ENCODE data around the gene RAD51AP2.

DNA sequence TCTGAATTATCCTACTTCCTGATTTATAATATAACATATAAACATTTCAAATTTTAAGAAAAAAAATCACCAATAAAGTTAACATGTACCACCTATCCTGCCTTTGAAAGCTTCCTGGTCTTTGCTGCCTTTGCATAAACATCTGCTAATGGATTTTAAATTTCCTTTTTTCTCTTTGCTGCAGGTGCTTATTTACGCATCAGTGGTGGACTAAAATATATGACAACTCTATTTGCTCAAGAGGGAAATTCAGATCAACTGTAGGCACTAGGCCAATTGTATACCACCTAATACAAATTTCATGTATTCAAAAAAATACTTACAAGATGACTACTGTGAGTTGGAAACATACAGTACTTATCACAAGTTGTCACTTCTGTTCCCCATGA is 57.2 kb downstream of the RAD51AP2 start:
- no peak for TF ChIP-seq POLR2A (IDR thresholded peaks at IDR 0.05)
- TF ChIP-seq, protein P1, sequence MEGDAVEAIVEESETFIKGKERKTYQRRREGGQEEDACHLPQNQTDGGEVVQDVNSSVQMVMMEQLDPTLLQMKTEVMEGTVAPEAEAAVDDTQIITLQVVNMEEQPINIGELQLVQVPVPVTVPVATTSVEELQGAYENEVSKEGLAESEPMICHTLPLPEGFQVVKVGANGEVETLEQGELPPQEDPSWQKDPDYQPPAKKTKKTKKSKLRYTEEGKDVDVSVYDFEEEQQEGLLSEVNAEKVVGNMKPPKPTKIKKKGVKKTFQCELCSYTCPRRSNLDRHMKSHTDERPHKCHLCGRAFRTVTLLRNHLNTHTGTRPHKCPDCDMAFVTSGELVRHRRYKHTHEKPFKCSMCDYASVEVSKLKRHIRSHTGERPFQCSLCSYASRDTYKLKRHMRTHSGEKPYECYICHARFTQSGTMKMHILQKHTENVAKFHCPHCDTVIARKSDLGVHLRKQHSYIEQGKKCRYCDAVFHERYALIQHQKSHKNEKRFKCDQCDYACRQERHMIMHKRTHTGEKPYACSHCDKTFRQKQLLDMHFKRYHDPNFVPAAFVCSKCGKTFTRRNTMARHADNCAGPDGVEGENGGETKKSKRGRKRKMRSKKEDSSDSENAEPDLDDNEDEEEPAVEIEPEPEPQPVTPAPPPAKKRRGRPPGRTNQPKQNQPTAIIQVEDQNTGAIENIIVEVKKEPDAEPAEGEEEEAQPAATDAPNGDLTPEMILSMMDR (IDR thresholded peaks at IDR 0.05) = no peak

Data from esophagus squamous epithelium (tissue), 4 donors.